ENCODE measurements around the gene FBLIM1.

DNA sequence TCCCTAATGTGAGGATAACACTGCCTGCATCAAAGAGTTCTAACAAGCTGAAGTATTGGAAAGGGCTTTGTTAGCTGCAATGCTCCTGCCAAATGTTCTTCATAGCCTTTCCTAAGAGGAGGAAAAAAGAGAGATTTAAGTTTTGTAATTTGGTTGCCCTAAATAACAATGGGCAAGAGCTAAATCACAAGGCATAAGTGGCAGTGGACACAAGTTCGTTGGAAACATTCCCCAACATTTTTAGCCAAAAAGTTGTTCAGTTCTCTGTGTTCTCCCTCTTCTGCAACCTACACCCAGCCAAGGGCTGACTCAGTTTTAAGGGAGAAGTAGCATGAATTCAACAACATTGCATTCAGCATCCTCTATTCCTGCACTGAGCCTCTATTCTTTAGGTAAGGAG lies 51.5 kb downstream of the FBLIM1 start:
- no peak for TF ChIP-seq TAF1 (IDR thresholded peaks at IDR 0.05; ENCODE audit: low read depth, low read length)
- TF ChIP-seq POLR2A (IDR thresholded peaks at IDR 0.05; ENCODE audit: low read depth, low read length): no peak
- no peak for TF ChIP-seq SPI1 (IDR thresholded peaks at IDR 0.05; ENCODE audit: low read depth, low read length)
